Parathyroid adenoma (tissue), 2 donors: Measurements from ENCODE around the gene GOLGA6C.

ENCODE experiments used
- H2AFZ ChIP-seq: fragments of 300-600 bp; sonication (generic); one replicate; pipeline ENCODE4 v1.7.0; 2017; ENCODE audit warnings: antibody characterized with exemption, mild to moderate bottlenecking
- H3K27ac ChIP-seq: fragments of 300-600 bp; sonication (generic); one replicate; pipeline ENCODE4 v1.7.0; 2017
- H3K27me3 ChIP-seq: fragments of 300-600 bp; sonication (generic); one replicate; pipeline ENCODE4 v1.7.0; 2017; ENCODE audit warnings: low read length; ENCODE audit not compliant: control insufficient read depth, insufficient read depth
- H3K36me3 ChIP-seq: fragments of 300-600 bp; sonication (generic); one replicate; pipeline ENCODE4 v1.7.0; 2017; ENCODE audit warnings: low read length; ENCODE audit not compliant: control insufficient read depth, insufficient read depth
- H3K4me1 ChIP-seq: fragments of 300-600 bp; sonication (generic); one replicate; pipeline ENCODE4 v1.7.0; 2017; ENCODE audit warnings: control low read depth
- H3K4me2 ChIP-seq: fragments of 300-600 bp; sonication (generic); one replicate; pipeline ENCODE4 v1.7.0; 2017; ENCODE audit warnings: low read length
- H3K4me3 ChIP-seq: fragments of 300-600 bp; sonication (generic); one replicate; pipeline ENCODE4 v1.7.0; 2017; ENCODE audit warnings: low read depth, low read length
- H3K79me2 ChIP-seq: fragments of 300-600 bp; sonication (generic); one replicate; pipeline ENCODE4 v1.7.0; 2017; ENCODE audit warnings: control low read depth
- H3K9ac ChIP-seq: fragments of 300-600 bp; sonication (generic); one replicate; pipeline ENCODE4 v1.7.0; 2017; ENCODE audit warnings: mild to moderate bottlenecking
- H3K9me3 ChIP-seq: fragments of 300-600 bp; sonication (generic); one replicate; pipeline ENCODE4 v1.7.0; 2017; ENCODE audit warnings: low read length; ENCODE audit not compliant: control insufficient read depth
- TF ChIP-seq, protein P1 (sequence below): fragments of 300-600 bp; sonication (generic); IDR thresholded peaks from one replicate; pipeline ENCODE4 v1.7.0; 2017; ENCODE audit warnings: antibody characterized with exemption, mild to moderate bottlenecking
- donor health status: primary hyperparathyroidism.

Gene GOLGA6C

DNA sequence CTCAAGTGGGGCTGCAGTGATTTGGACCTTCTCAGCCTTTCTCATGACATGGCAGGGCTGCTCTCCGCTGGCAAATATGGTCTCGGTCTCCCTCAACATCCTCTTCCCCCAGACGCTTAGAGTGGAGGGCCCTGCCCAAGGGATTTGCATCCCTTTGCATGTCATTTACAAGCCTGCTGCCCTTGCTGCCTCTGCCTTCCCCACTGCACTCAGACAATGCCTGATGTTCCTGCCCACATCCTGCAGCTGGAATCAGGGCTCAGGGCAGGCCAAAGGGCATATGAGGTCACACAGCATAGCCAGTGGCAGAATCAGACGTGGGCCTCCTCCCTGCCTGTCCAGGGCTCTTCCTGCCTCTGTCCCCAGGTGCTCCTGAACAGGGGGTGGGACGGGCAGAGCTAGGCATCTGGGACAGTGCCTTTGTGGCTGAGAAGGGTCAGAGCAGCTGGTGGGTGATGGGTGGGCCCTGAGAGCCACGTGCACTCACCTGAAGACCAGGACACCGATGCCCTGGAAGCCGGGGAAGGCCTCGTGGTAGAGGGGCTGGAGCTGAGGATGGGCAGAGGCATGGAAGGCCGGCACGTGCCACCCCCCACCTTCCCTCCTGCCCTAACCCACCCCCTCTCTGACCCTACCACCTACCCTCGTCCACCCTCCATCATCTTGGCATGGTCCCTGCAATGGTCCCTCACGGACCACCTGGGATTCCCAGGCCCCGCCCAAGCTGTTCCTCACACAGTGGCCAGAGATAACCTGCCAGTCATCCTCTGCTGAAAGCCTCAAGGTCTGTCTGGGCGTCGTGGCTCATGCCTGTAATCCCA is 27.4 kb upstream of the GOLGA6C start:
- H3K4me3 ChIP-seq: no peak overlapping the region
- no peak overlapping the region for H3K4me2 ChIP-seq
- H3K27ac ChIP-seq: no peak overlapping the region
- H3K79me2 ChIP-seq: no peaks in the 10 kb centered on the region
- no peak overlapping the region for H3K9ac ChIP-seq
- TF ChIP-seq, protein P1, sequence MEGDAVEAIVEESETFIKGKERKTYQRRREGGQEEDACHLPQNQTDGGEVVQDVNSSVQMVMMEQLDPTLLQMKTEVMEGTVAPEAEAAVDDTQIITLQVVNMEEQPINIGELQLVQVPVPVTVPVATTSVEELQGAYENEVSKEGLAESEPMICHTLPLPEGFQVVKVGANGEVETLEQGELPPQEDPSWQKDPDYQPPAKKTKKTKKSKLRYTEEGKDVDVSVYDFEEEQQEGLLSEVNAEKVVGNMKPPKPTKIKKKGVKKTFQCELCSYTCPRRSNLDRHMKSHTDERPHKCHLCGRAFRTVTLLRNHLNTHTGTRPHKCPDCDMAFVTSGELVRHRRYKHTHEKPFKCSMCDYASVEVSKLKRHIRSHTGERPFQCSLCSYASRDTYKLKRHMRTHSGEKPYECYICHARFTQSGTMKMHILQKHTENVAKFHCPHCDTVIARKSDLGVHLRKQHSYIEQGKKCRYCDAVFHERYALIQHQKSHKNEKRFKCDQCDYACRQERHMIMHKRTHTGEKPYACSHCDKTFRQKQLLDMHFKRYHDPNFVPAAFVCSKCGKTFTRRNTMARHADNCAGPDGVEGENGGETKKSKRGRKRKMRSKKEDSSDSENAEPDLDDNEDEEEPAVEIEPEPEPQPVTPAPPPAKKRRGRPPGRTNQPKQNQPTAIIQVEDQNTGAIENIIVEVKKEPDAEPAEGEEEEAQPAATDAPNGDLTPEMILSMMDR: no peak
- H2AFZ ChIP-seq: no peak overlapping the region
- no peaks in the 10 kb centered on the region for H3K9me3 ChIP-seq
- no peaks in the 10 kb centered on the region for H3K36me3 ChIP-seq
- H3K27me3 ChIP-seq: no peaks in the 10 kb centered on the region
- peaks cover 4% of the 10 kb centered on the region for H3K4me1 ChIP-seq

DNA sequence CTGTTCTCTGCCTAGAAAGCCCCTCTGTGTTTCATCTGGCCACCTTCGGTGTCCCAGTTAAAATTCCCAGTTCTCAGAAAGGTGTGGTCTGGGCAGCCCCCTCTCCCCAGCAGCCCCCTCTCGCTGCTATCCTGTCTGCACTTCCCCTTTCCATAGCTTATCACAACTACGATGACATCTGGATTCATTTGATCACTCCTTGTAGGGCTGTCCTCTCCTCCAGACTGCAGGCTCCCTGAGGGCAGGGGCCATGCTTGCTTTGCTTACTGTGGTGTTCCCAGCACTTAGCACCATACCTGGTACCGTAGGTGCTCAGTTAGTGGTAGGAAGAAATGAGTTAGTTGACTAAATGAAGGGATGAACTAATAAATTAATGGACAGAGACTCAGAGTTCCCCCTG is 26.3 kb upstream of the GOLGA6C start:
- H2AFZ ChIP-seq: no peak overlapping the region
- no peaks in the 10 kb centered on the region for H3K9me3 ChIP-seq
- TF ChIP-seq, protein P1: no peak
- no peak overlapping the region for H3K27ac ChIP-seq
- H3K36me3 ChIP-seq: no peaks in the 10 kb centered on the region
- H3K27me3 ChIP-seq: no peaks in the 10 kb centered on the region
- H3K79me2 ChIP-seq: no peaks in the 10 kb centered on the region
- no peak overlapping the region for H3K4me3 ChIP-seq
- H3K4me1 ChIP-seq: peaks cover 4% of the 10 kb centered on the region
- H3K9ac ChIP-seq: no peak overlapping the region
- no peak overlapping the region for H3K4me2 ChIP-seq

DNA sequence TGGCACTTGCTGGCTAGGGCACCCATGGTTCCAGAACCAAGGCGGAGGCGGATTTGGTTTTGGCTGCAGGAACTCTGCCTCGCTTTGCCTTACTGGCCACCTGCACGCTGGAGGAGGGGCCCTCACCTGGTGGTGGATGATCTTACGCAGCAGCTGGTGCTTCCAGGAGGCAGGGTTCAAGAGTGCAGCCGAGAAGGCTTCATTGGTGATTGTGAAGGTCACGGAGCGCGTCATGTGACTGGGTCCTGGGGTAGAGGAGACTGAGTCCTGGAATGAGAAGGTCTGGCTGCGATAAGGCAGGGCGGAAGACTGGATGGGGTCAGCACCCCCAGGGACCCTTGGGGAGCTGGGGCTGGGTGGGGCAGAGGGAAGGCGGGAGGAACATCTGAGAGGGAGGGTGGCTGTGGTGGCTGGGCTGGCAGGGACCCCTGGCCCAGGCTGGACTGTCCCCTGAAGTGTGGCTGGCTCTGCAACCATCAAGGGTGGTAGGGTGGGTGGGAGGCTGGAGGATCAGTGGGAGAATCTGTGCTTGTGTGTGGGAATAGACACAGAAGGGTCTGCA is 25.8 kb upstream of the GOLGA6C start:
- Histone ChIP-seq H3K4me2 (no peak overlapping the region), H3K36me3 (no peaks in the 10 kb centered on the region), H3K9me3 (no peaks in the 10 kb centered on the region), H3K9ac (no peak overlapping the region), H2AFZ (no peak overlapping the region), H3K4me1 (peaks cover 4% of the 10 kb centered on the region), H3K27ac (no peak overlapping the region), H3K79me2 (no peaks in the 10 kb centered on the region), H3K27me3 (no peaks in the 10 kb centered on the region), H3K4me3 (no peak overlapping the region)
- TF ChIP-seq, protein P1: no peak

DNA sequence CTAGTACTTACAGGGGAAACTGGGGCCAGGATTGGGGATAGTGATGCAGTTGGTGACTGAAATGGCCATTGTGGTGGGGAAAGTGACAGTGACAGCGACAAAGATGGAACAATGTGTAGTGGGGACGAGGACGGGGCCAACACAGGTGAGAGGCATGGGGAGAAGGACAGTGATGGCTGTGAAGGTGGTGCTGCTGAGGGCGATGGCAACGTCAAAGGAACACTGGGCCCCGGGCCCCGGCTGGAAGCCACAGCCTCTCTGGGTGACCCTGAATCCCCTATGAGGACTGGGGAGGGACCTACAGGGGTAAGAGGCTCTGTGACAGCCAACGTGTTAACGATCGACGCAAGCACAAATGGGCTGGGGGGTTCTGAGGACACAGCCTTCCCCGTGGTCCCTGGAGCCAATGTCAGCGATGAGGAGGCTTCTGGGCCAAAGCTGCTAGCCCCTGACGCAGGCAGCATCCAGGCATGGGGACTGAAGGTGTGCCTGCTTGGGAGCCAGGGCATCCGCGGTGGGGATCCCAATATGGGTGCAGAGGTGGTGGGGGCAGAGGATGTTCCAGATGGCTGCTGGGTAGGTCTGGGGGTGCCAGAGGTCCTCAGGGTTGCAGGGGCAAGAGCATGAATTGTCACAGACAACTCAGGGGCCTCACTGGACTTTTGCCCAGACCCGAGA is 25.2 kb upstream of the GOLGA6C start:
- Histone ChIP-seq H3K27ac (no peak overlapping the region), H3K9me3 (no peaks in the 10 kb centered on the region), H3K4me1 (peaks cover 4% of the 10 kb centered on the region), H3K27me3 (no peaks in the 10 kb centered on the region), H3K9ac (no peak overlapping the region), H3K79me2 (no peaks in the 10 kb centered on the region), H3K4me3 (no peak overlapping the region), H3K4me2 (no peak overlapping the region), H3K36me3 (no peaks in the 10 kb centered on the region), H2AFZ (no peak overlapping the region)
- TF ChIP-seq, protein P1: no peak
